DMS53 treated with DMSO at 0.1 percent for 48 hours (cell line): ENCODE measurements around the gene GRB7.

Source experiments
- DNase-seq: peaks from one replicate; lab custom pipeline; 2025; ENCODE audit not compliant: unreplicated experiment; lab: John Stamatoyannopoulos, UW

Gene GRB7

DNA sequence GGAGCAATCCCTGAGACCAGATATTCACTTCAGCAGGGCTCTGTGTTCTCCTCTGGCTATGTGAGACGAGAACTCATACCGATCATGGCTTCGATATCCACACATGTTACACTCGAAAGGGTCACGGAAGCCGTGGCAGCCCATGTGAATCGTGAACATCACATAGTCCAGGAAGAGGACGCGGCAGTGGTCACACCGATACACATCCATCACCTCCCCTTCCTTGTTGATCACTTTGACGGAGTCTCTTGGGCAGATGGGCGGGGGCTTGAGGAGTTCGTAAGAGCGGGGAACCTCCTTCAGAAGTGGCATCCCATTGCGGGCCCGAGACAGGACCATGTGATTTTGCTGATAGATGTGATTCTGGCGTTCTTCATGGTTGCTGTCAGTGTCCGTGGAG lies 28.0 kb downstream of the GRB7 start:
- DNase-seq = no peak

DNA sequence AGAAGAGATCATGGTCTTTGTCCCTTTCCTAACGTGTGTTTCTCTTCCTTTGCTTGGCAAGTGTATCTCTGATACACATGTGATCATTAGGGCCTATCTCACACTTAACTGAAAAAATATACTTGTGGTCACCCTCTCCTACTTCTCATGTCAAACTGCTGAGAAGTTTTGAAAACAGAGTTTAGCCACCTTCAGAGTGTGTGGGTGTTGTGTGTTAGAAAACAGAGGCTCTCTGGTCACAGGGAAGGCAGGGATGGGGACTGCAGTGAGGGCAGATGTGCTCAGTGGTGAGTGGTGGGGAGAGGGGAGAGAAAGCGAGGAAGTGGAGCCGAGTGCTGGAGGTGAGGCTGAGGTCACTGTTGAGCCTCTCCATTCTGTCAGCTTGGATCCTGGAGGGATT lies 29.4 kb downstream of the GRB7 start:
- DNase-seq = no peak

DNA sequence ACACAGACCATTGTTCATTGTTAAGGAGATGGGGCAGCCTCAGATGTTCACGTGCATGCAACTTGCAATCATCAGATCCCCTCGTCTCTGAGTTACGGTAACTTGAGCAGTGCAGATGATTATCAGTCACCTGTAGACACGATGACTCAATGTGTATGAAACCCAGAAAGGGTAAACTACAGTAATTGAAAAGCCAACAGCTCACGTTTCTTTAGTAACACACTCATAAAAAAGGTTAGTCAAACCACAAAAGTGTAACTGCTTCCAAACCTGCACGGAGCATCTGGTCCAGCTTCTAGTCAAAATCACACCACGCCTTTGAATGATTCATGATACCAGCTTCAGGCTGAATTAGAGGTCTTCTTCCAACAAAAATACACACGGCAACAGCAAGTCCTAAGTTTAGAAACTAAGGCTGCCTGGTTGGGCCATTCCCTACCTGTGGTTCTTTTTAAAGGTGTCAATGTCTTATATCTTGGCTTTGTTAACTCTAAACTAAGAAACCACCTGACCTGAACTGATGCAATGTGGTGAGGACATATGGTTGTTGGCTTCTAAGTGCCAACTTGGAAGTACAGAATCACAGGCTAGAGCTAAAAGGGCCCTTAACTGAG lies 32.3 kb downstream of the GRB7 start:
- DNase-seq = peak; percentile 84

DNA sequence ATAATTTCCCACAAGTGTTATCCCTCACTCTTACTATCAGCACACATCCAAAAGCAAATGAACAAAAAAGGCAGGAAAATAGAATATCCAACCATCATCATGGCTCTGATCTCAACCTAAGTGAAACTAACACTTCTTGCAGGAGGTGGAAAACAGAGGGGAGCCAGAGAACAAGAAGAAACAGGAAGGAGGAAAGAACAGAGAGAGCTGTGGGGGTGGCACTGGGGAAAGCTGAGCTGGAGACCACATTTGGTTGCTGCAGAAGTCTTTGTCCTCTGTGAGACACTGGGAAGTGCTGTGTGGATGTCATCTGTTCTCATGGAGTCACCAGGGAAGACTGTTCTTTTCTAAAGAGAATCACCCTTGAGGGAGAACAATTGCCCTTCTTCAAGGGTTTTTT lies 34.7 kb downstream of the GRB7 start:
- DNase-seq = no peak

DNA sequence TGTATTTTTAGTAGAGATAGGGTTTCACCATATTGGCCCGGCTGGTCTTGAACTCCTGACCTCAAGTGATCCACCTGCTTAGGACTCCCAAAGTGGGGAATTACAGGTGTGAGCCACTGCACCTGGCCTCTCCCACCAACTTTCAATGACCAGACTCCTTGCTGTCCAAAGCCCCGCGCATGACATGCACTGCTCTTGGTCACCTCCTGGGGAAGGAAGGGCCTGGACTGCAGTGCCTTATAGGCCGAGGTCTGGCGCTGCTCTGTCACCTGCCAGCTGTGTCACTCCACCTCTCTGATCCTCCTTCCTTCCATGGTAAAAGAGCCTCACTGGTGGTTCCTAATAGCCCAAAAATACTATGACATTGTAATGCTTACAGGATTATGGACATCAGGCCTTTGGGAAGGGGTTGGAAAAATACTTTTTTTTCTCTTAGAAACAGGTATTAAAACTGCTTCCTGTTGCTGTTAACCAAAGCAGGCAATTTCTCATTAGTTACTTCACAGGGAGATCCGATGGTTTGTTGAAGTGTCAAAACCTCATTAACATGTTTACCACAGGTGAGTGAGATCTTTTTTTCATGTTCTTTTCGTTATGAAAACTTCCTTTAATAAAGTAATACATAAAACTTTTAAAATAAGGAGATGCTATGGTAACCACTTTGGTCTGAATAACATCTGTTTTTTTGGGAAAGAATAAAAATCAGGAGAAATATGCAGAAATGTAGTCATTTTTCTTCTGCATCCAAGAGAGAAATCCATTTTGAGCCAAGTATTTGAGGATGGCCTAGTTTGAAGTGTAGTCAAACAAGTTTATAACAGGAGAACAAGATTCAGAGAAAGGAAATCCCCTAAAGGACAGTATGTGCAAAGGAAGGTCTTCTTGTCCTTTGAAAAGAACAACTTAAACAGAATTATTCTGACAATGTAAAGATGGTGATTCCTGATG lies 35.5 kb downstream of the GRB7 start:
- DNase-seq = no peak

DNA sequence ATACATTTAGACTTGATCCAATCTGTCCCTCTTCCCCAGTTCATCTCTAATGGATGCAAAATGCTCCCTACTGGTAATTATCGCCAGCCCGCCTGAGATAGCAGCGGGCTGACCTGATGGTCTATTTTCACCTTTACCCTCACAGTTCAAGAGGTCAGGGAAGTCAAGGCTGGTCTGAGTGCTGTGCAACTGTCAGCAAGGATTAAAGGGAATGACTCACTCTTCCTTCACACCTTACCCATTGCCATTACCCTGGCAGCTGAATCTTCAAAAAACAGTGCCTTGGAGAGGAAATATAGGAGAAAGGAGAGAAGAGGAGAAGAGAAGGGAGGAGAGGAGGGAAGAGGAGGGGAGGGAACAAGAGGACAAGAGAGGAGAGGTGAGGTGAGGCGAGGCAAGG lies 36.3 kb downstream of the GRB7 start:
- DNase-seq = no peak

DNA sequence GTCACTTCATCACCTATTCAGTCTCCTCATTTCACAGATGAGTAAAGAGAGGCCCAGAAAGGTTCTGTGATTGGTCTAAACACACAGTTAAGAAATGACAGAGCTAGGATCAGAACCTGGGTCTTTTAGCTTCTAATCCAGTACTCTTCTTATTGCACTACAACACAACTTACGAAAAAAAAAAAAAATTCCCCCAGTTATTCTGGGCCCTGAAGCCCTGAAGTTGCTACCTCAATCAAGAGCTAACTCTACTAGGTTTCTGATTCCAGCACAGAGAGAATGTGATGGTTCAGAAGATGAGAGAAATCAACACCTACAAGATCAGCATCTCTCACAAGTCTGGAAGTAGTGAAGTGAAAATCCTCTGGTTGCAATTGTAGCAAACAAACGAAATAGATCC lies 37.3 kb downstream of the GRB7 start:
- no peak for DNase-seq

DNA sequence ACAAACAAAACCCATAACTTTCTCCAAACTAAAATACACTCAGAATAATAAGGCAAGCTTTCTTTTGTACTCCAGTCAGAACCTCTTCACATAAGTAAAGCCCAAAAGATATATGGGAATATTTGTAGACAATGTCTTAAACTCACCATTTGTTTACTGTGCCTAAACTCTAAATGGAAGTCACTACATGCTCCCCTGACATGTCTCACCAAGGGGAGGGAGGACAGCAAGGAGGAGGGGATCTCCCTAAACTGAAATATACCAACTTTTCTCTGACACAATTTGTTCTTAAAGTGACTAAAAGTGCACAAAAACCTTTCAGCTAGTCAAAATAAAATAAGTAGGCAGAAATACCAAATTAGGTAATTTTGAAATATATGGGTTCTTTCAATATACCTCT lies 38.5 kb downstream of the GRB7 start:
- no peak for DNase-seq

DNA sequence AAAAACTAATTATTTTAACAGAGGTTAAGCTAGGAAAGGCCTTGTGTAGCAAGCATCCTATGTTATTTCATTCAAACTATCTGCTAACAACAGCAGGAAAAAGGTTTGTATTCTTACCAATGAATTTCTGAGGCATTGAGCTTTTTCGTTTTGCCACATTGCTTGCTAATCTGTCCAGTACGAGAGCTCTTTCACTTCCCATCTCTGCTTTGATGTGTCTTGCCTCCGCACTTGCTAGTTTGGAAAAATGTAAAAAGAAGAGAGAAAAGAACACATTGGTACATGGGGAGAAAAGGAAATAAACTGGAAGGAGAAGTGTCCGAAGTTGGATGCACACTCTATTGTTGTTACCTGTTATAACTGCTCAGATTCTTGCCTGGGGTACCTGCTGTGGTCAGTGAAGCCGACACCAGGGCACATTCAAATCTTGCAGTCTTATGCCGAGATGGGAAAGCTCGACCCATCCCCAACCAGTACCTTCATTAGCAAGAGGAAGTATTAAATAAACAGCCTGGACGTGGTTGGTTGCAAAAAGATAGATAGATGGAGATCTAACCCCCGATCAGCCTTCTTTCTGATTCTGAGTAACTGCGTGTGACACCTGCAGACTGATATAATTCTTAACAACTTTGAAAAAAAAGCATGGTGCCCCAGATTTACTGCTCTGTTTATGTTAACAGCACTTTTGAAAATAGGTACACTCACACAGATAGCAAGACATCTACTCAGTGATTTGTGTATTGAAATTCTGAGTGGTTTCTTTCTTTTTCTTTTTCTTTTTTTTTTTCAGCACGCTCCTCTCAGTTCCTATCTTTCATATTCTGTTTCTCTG lies 40.0 kb downstream of the GRB7 start:
- DNase-seq = no peak

DNA sequence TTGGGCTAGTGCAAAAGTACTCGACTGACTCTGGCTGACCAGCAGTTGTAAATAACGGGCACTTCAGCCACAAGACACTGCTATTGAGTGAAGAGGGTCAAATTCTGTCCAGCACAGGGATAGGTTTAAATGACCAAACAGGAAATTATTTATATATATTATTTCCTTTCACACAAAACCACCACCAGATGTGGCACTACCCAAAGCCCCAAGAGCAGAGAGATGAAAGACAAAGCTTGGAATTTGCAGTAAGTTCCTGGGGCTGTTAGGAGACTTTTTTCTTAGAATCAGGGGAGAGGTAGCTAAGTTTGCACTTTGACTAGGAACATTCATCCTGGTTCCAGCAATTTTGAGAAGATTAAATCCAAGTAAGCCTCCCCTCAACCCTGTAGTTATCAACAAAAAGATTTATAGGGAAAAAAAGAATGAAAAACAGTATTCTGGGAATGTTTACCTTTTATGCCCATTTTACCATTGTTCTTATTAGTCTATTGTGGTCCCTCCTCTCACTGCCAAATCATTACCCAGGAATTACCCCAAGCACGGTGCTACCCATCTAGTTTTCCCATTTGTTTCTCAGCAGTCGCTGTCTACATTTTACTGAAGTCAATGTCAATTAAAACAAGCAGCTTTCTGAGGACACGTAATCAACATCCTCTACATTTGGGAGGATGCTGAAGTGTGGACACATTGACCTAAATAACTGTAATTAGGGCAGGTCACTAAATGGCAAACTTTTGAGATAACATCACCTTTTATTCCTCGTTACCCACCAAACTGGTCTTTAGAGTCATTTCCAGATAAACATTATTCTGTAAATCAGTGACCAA lies 43.5 kb downstream of the GRB7 start:
- DNase-seq = no peak

DNA sequence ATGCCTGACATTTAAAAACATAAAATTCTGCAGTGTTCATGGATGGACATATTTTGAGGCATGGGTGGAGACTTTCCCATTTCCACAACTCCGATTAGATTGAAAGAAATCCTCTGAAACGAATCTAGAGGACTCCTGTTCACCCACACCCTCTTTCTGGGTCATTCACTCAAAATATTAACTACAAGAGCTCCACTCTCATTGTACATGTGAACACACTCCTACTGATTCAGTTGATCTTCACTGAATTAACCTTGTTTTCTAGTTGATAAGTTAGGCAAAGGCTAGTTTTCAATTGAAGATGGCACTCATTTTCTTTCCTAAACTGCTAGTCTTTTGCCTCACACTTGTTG lies 44.1 kb downstream of the GRB7 start:
- DNase-seq = no peak

DNA sequence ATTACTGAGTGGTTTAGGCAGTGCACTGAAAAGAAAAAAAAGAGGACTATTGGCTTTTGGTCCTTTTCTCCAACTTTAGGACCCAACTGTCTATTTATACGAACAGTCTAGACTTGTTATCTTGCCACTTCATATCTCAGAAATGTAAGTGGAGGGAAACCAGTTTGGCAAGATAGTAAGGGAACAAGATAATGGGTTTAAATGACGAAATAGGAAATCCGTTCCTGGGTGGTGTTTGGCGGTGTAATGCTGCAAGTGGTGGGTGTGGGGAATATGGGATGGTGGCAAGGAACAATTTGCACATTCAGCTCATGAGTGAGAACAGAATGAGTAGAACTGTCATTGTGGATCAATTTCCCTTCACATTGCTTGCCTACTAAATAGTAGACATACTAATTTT lies 44.7 kb downstream of the GRB7 start:
- peak; percentile 16 for DNase-seq

DNA sequence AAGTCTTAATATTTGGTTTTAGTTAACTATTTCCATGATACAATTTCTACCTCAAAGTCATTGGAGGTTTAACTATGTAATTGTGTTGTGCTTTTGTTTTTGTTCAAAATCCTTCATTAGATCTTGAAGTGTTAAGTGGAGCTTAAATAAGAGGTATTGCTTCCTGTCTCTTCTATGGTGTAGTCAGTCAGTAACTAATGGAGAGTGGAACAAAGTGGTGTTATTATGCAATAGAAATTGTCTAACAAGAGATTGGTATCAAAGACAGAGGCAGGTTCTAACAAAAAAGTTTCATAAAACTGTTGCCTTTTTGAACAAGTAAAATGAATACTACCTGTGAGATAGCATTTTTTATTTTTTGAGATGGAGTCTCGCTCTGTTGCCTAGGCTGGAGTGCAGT lies 45.2 kb downstream of the GRB7 start:
- no peak for DNase-seq

DNA sequence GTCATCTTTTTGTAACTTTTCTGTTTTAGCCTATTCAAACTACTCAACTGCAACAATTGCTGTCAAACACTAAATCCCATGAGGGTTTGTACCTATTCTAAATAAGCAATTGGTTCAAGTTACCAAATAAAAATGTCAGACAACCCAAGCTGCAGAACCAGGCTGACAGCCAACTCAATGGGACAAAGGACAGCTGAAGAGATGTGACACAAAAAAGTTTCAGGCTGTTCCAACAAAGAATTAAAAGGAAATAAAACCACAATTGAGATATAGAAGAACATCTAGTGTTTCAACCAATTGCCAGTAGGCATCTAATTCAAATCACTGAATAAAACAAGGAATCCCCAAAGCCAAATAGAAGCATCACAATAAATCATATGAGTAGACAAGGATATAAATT lies 49.3 kb downstream of the GRB7 start:
- no peak for DNase-seq

DNA sequence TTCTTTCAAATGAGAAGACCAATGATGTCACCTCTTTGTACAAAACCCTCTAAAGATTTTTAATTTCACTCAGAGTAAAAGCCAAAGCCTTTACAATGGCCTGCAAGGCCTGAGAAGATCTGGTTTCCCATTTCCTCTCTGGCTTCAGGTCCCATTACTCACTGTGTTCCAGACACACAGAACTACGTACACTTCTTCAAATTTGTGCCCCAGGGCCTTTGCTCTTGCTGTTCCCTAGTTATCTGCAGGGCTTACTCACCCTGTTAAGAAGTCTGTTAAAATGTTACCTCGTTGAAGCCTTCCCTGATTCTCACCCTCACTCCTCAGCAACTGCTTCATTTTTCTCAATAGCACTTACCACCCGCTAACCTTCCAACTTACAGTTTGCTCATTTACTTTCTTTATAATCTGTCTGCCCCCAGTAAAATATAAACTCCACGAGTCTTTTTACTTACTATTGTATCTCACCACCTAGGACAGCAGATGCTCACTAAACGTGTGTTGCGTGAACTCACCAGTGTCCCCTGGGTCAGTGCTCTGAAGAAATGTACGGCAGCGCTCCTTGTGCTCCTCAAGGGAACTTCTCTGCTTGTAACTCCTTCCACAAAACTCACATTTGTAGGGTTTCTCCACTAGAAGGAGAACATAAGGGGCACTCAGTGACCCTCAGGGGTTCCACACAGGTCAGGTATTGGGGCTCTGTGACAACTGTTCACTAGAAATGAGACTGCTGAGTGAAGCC lies 50.2 kb downstream of the GRB7 start:
- no peak for DNase-seq

DNA sequence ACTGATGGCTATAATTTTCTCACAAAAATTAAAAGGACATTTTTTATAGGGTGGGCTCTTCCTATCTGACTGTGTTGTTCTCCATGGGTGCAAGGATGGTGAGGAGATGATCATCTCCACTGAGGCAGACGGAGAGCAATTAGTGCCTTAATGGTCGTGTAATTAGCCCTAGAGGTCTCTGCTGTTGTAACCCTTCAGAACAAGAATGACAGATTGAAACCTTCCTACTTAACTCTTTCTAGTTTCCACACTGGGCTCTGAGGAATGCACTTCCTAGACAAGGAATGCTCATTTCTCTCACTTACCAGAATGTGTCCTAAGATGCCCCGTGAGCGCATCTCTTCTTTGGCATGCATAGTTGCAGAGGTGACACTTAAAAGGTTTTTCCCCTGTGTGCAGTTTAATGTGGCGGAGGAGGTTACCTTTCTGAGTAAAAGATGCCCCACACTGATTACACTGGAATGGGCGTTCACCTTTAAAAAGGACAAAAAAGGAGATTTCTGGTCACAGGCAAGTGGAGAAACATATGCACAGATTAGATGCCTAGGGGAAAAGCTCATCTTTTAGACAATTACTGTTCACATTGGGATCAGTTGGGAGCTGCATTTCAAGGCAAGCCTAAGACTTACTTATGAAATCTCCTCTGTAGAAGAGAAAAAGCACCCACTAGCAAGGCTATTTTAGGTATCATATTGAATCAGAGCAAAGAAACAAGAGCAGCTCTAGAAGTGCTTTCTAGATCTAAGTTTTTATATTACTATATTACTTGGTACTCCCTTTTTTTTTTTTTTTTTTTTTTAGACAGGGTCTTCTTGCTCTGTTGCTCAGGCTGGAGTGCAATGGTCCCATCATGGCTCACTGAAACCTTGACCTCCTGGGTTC lies 53.6 kb downstream of the GRB7 start:
- DNase-seq = no peak

DNA sequence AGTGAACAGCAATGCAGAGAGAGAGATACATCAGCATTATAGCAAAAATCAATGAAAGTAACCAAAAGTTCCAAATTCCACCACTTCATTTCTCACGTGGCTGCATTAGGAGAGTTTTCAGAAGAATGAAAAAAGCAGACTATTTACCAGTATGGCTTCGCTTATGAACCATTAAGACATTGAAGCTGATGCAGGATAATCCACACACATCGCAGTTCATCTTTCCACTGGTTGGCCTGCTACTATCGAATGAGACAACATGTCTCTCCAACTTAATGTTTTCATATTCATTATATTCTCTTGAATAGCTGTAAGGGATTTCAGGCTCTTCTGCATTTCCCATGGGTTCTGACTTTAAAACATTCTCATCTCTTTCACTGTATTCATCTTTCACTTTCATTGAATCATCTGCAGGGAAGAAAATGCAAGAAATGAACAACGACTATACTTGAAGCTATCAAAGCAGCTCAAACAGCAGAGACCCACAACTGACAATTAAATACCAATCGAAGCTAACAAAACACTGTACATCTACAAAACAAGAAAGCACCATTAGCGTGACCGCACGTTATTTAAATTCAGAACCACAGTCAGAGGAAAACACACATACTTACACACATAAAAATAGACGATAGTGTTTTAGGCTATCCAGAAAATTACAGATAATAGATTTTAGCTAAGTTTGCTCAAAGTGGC lies 54.9 kb downstream of the GRB7 start:
- DNase-seq = no peak

DNA sequence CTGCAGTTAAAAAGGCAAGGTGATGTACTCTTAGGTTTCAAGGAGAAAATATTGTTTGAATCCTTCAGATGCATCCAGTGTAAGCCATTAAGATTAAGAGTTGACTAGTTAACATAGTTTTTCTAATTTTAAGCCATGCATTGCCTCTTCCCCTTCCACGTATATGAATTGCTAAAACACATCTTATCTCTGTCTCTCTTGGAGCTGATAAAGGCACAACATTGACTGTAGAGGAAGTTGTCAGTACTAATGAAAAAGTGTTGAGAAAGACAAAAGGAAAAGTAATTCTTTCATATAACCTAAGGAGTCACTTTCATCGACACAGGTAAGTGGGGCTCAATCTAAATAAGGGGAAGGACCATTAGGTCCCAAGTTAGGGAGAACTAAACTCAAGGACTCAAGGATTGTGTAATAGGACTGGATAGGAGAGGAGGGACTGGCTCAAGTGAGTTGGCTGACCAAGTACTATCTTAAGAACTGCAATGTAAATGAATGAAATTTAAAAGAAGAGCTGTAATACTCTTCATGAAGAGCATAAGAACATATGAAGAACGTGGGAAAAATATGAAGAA lies 55.6 kb downstream of the GRB7 start:
- no peak for DNase-seq
